GM18517 (cell line): ENCODE results near the gene LGALS1.
"Not testable (repeated sequence)": the region's sequence is repeated elsewhere in the genome, so short reads cannot be mapped to it uniquely, and the experiment has no call there.

Experiments
- ATAC-seq: cut with Tn5 transposase; IDR thresholded peaks from one replicate; pipeline ENCODE4 v1.9.1; 2021; ENCODE audit warnings: mild to moderate bottlenecking, moderate library complexity; ENCODE audit not compliant: unreplicated experiment

LGALS1 gene

GRCh38 chr22:37714634-37715033, 39.2 kb downstream of the LGALS1 start:
- no peak for ATAC-seq

- ATAC-seq: no peak
These were observed 40.3 kb downstream of the LGALS1 start for GRCh38 chr22:37715760-37716159.

- no peak for ATAC-seq
These were observed 41.3 kb downstream of the LGALS1 start for GRCh38 chr22:37716708-37717107.

GRCh38 chr22:37717235-37717634, 41.8 kb downstream of the LGALS1 start:
- ATAC-seq: not testable (repeated sequence)

- not testable (repeated sequence) for ATAC-seq
These were observed 42.4 kb downstream of the LGALS1 start for GRCh38 chr22:37717746-37718305.

- ATAC-seq: no peak
These were observed 50.3 kb downstream of the LGALS1 start for GRCh38 chr22:37725551-37726240.

GRCh38 chr22:37726241-37726887, 50.9 kb downstream of the LGALS1 start:
- no peak for ATAC-seq

GRCh38 chr22:37728620-37729019, 53.2 kb downstream of the LGALS1 start:
- no peak for ATAC-seq
